ENCODE results near the gene CACNA1B.

The CACNA1B gene

DNA sequence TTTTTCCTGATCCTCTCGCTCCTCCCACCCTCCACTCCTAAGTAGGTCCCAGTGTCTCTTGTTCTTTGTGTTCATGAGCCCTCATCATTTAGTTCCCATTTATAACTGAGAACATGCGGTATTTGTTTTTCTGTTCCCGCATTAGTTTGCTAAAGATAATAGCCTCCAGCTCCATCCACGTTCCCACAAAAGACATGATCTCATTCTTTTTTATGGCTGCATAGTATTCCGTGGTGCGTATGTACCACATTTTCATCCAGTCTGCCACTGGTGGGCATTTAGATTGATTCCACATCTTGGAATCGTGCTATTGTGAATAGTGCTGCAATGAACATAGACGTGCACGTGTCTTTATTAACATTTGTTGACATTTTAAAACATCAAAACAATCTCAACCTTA lies 34.2 kb upstream of the CACNA1B start:
- DNase-seq (ENCODE audit: low read depth): no peak
- no peak overlapping the region for H3K4me3 ChIP-seq (ENCODE audit: low read depth, low read length)
- TF ChIP-seq, protein P1, sequence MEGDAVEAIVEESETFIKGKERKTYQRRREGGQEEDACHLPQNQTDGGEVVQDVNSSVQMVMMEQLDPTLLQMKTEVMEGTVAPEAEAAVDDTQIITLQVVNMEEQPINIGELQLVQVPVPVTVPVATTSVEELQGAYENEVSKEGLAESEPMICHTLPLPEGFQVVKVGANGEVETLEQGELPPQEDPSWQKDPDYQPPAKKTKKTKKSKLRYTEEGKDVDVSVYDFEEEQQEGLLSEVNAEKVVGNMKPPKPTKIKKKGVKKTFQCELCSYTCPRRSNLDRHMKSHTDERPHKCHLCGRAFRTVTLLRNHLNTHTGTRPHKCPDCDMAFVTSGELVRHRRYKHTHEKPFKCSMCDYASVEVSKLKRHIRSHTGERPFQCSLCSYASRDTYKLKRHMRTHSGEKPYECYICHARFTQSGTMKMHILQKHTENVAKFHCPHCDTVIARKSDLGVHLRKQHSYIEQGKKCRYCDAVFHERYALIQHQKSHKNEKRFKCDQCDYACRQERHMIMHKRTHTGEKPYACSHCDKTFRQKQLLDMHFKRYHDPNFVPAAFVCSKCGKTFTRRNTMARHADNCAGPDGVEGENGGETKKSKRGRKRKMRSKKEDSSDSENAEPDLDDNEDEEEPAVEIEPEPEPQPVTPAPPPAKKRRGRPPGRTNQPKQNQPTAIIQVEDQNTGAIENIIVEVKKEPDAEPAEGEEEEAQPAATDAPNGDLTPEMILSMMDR (IDR thresholded peaks at IDR 0.05; ENCODE audit: low read depth, low read length, missing control alignments): no peak

DNA sequence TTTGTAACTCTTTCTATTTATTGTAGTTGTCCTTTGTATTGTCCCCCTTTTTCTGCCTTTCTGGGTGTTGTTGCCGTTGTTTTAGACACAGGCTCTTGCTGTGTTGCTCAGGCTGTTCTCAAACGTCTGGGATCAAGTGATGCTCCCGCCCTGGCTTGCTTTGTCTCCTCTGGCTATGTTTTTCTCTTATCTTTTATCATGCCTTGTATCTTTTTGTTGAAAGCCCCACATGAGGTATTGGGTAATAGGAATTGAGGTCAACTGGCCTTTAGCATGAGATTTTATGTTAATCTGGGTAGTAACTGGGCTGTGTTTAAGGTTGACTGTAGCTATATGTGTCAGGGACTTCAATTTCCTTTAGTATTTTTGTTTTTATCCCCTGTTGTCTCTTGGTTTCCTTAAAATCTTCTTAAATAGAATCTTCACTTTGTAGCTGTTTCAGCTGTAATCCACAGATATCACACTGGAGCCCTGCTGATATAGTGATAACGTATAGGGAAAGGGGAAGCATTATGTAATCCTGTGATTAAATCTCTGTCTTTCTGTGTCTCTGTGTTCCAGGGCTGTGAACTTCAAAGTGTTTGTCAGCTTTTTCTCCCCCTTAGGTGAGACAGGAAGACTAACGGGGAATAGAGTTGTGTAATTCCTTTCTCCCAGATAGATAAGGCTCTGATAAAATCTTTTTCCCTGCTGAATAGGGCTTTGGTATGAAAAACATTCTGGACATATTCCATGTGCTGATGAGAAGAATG lies 25.9 kb upstream of the CACNA1B start:
- DNase-seq (ENCODE audit: low read depth): no peak
- TF ChIP-seq, protein P1 (IDR thresholded peaks at IDR 0.05; ENCODE audit: low read depth, low read length, missing control alignments): no peak
- H3K4me3 ChIP-seq (ENCODE audit: low read depth, low read length): no peak overlapping the region

DNA sequence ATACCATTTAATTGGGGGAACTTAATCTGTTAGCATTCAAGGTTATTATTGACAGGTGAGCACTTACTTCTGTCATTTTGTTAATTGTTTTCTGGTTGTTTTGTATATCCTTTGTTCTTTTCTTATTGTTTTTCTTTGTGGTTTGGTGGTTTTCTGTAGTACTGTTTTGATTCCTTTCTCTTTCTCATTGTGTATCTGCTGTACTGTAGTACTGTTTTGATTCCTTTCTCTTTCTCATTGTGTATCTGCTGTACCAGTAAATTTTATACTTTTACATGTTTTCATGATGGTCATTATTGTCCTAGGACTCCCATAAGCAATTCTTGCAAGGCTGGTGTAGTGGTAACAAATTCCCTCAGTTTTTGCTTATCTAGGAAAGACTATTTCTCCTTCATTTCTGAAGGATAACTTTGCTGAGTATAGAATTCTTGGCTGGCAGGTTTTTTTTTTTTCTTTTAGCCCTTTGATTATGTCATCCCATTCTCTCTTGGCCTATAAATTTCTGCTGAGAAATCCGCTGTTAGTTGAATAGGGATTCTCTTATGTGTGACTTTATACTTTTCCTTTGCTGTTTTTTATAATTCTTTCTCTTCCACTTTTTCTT lies 24.1 kb upstream of the CACNA1B start:
- H3K4me3 ChIP-seq (ENCODE audit: low read depth, low read length): no peak overlapping the region
- TF ChIP-seq, protein P1 (IDR thresholded peaks at IDR 0.05; ENCODE audit: low read depth, low read length, missing control alignments): no peak
- no peak for DNase-seq (ENCODE audit: low read depth)

DNA sequence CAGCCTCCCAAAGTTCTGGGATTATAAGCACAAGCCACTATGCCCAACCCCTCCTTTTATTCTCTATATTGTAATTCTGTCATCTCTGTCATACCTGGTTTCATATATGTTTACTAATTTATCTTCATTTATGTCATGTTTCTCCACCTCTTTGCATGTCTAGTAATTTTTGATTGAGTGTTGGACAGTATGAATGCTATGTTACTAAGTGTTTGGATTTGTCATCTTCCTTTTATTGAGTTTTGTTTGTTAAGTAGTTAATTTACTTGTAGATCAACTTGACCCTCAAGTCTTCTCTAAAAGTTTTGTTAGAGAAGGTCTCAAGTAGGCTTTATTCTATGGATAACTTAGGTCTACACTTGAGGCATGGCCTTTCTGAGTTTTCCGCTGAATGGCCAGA lies 17.2 kb upstream of the CACNA1B start:
- H3K4me3 ChIP-seq (ENCODE audit: low read depth, low read length): no peak overlapping the region
- no peak for DNase-seq (ENCODE audit: low read depth)
- TF ChIP-seq, protein P1 (IDR thresholded peaks at IDR 0.05; ENCODE audit: low read depth, low read length, missing control alignments): no peak

DNA sequence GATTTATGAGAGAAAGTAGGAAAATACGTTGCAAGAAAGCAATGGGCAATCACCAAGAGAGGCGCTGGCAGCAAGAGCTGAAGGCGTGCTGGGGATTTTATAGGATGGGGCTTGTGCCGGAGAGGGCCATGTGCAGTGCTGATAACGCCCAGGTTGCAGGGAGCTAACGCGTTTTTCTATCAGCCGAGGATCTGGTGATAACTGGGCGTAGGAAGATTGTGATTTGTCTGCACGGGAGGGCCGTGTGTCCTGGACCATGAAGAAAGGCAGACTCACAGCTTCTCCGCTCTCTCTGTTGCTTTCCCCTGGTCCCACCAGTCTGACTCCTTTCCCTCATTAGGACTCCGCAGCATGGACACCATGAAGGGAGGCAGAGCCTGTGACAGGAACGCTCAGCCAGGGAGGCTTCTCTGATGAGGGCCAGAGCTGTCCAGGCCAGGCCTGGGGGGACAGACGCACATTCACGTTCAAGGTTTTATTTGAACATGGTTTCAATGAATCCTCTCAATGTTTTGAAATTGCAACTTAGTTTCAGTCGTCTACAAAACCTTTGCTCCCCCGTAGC lies 11.9 kb upstream of the CACNA1B start:
- TF ChIP-seq, protein P1 (IDR thresholded peaks at IDR 0.05; ENCODE audit: low read depth, low read length, missing control alignments): no peak
- no peak overlapping the region for H3K4me3 ChIP-seq (ENCODE audit: low read depth, low read length)
- no peak for DNase-seq (ENCODE audit: low read depth)

DNA sequence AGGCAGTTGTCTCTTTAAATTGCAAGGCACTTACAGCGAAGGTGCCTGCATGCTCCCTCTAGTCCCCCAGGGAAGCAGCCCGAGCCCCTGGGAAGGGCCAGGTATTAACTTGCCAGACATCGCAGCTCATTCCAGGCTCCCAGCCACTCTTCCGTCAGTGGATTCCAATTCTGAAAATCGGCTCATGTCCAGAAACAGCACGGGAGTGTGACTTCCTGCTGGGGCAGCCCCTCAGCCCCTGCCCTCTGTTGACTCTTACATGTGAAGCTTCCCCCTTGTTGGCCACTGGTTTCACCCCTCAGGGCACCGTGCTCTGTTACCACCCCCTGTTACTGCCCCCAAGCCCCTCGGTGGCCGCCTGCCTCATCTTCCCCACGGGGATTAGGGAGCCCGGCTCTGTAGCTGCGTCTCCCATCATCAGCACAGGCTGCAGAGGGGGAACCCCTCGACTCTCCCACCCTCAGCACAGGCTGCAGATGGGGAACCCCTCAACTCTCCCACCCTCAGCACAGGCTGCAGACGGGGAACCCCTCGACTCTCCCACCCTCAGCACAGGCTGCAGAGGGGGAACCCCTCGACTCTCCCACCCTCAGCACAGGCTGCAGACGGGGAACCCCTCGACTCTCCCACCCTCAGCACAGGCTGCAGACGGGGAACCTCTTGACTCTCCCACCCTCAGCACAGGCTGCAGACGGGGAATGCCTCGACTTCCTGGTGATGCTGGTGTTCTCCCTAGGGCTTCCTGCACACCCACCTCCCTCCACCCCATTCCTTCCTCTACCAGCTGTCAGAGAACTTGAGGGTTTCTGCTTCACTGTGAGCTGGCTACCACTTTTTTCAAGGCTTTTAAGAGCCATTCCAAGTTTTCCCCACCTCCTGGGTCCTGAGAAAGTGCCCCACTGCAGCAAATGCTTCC lies 11.1 kb upstream of the CACNA1B start:
- TF ChIP-seq, protein P1 (IDR thresholded peaks at IDR 0.05; ENCODE audit: low read depth, low read length, missing control alignments): no peak
- H3K4me3 ChIP-seq (ENCODE audit: low read depth, low read length): no peak overlapping the region
- DNase-seq (ENCODE audit: low read depth): no peak

All from GM12864 (cell line).